H1 (cell line): ENCODE results near the gene PINK1. TPM values are rescaled to one million over a fixed set of nuclear protein-coding genes. Genes with fewer than 3 reads are reported as not detected.

ENCODE experiments used
- KDM1A ChIP-seq: fragments of 200-600, 300-600 bp; sonication (generic); IDR thresholded peaks from 2 replicates; pipeline ENCODE4 v1.7.1; 2016; ENCODE audit warnings: mild to moderate bottlenecking, low read length, borderline replicate concordance
- polyA plus RNA-seq, 7 experiments: library from polyadenylated mRNA; depleted of rRNA in 3 of 7; stranded (reverse) in 5 of 7; unstranded in 2 of 7; fragments of >200 nt in 5 of 7; fragments of 200-250 nt in 2 of 7; gene quantifications; 1 replicate in 5 of 7; 2 replicates in 1 of 7; 4 replicates in 1 of 7; pipeline versions ENCODE4 v1.2.1 to v1.2.3, GENCODE V29; 2011 to 2013; ENCODE audit warnings: missing spikeins in 2 of 7, mixed read lengths in 2 of 7
- total RNA-seq: library from RNA; stranded (reverse); fragmentation: NEBNext Ultra II Directional; extraction: Animal tissue kit (Norgen Biotek cat#: 25700); gene quantifications from 2 replicates; pipeline ENCODE4 v1.2.1, GENCODE V29; 2021

PINK1 gene
- total and polyA plus RNA-seq, 2 of the 8 experiments (the other 6 are each of a cell fraction or from before 2014, with no cell fraction given) = 16.1 to 19.3 TPM

GRCh38 chr1:20663365-20663764 is 30.1 kb downstream of the PINK1 start (continued):
- TF ChIP-seq KDM1A = peak; percentile 73; the same call in 1 of the 2 replicates
